Measurements from ENCODE around the gene TEKT2.

- TF ChIP-seq CTCF (IDR thresholded peaks at IDR 0.05) (no peak), POLR2A (IDR thresholded peaks at IDR 0.05) (no peak)
Observed at GRCh38 chr1:36080801-36081200, 3.1 kb upstream of the TEKT2 start.

All from lower leg skin (tissue), 3 donors.